Common myeloid progenitor, CD34-positive (primary cell): ENCODE data around the gene AUTS2.
A peak's percentile ranks its signal among the peaks of the same experiment; 100 is the strongest.

ENCODE experiments used
- CTCF ChIA-PET: fragments of 350-600 bp; sonication (Branson Sonifier 250); formaldehyde crosslinking; loops from one replicate; lab custom pipeline; 2021; ENCODE audit warnings: antibody characterized with exemption; lab: Charles Lee
- POLR2A ChIA-PET: fragments of 350-600 bp; sonication (Branson Sonifier 250); formaldehyde crosslinking; loops from one replicate; lab custom pipeline; 2021; ENCODE audit warnings: antibody characterized with exemption; lab: Charles Lee
- DNase-seq, 3 donors: peaks; one replicate each; pipeline versions ENCODE4 v3.0.0 to v3.0.0-alpha.2; 2013
- H3K27ac ChIP-seq, 2 experiments: 1 replicate in 1 of 2; 2 replicates in 1 of 2; pipeline ENCODE4 v1.7.0; 2013; ENCODE audit warnings: inconsistent platforms in 2 of 2, low read length in 2 of 2, mild to moderate bottlenecking in 2 of 2, low read depth in 1 of 2, moderate library complexity in 1 of 2; ENCODE audit not compliant: severe bottlenecking in 2 of 2, insufficient read depth in 1 of 2, poor library complexity in 1 of 2
- H3K27me3 ChIP-seq, 5 experiments: replicated peaks in 2 of 5; 1 replicate in 3 of 5; 2 replicates in 2 of 5; pipeline versions ENCODE4 v1.6.1 to v1.7.0; 2013; ENCODE audit warnings: low read length in 4 of 5, mild to moderate bottlenecking in 2 of 5, moderate library complexity in 2 of 5, inconsistent platforms in 1 of 5; ENCODE audit not compliant: insufficient read depth in 5 of 5, control insufficient read depth in 4 of 5
- H3K36me3 ChIP-seq, 4 experiments: 1 replicate in 2 of 4; 2 replicates in 2 of 4; pipeline versions ENCODE4 v1.6.1 to v1.7.0; 2013; ENCODE audit warnings: low read length in 3 of 4, control low read depth in 1 of 4, mild to moderate bottlenecking in 1 of 4; ENCODE audit not compliant: control insufficient read depth in 4 of 4, insufficient read depth in 4 of 4
- H3K4me1 ChIP-seq, 4 experiments: 1 replicate in 3 of 4; 2 replicates in 1 of 4; pipeline versions ENCODE4 v1.6.1 to v1.7.1; 2013; ENCODE audit warnings: low read length in 3 of 4, mild to moderate bottlenecking in 3 of 4, control low read depth in 1 of 4, inconsistent platforms in 1 of 4, moderate library complexity in 1 of 4; ENCODE audit not compliant: control insufficient read depth in 4 of 4, insufficient read depth in 4 of 4; ENCODE audit errors: control extremely low read depth in 1 of 4
- H3K4me3 ChIP-seq, 7 experiments: 1 replicate in 4 of 7; 2 replicates in 3 of 7; pipeline versions ENCODE4 v1.5.1 to v1.7.0; 2013; ENCODE audit warnings: mild to moderate bottlenecking in 7 of 7, low read length in 6 of 7, moderate library complexity in 6 of 7, inconsistent platforms in 2 of 7, low read depth in 2 of 7, control low read depth in 1 of 7; ENCODE audit not compliant: insufficient read depth in 4 of 7, control insufficient read depth in 1 of 7; ENCODE audit errors: extremely low read depth in 1 of 7
- H3K9me3 ChIP-seq, 5 experiments: 1 replicate in 4 of 5; 2 replicates in 1 of 5; pipeline versions ENCODE4 v1.6.1 to v1.7.1; 2013; ENCODE audit warnings: low read length in 4 of 5, mild to moderate bottlenecking in 2 of 5, inconsistent platforms in 1 of 5, low read depth in 1 of 5, moderate library complexity in 1 of 5; ENCODE audit not compliant: control insufficient read depth in 4 of 5, insufficient read depth in 2 of 5; ENCODE audit errors: control extremely low read depth in 1 of 5
- WGBS: methylation state at CpG from one replicate; pipeline ENCODE4 v1.1.5; 2013; ENCODE audit not compliant: insufficient coverage; 5-methylcytosine and 5-hydroxymethylcytosine counted together

The AUTS2 gene

DNA sequence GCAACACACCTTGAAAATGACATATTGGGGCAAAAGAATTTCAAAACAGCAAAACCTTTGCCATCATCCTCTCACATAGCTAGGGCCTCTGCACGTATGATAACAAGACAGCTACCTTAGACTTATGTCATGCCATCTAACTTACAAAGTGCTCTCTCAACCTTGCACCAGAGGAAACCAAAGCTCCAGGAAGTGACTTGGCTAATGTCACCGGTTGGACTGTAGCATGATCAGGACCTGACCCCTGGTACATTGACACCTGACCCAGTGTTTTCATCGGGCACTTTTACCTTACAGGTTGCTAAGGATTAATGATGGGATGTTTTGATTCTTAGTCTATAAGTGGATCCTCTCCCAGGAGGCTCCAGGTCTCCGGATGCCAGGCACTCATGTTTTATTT is 1003.8 kb downstream of the AUTS2 start:
- peaks cover 0 to 5% (median 2%) of the 10 kb centered on the region in 4 experiments for H3K36me3 ChIP-seq
- H3K27ac ChIP-seq, result no peak overlapping the region
- POLR2A ChIA-PET, result no interaction called here
- H3K4me3 ChIP-seq, result no peak overlapping the region
- H3K27me3 ChIP-seq, result peaks cover 0 to 5% (median 3%) of the 10 kb centered on the region in 5 experiments
- DNase-seq, result no peak
- no peaks in the 10 kb centered on the region for H3K4me1 ChIP-seq
- peaks cover 0 to 28% (median 10%) of the 10 kb centered on the region in 5 experiments for H3K9me3 ChIP-seq
- CTCF ChIA-PET, result no interaction called here
- 67% methylated on average over 3 of the region's 4 CpGs for WGBS

DNA sequence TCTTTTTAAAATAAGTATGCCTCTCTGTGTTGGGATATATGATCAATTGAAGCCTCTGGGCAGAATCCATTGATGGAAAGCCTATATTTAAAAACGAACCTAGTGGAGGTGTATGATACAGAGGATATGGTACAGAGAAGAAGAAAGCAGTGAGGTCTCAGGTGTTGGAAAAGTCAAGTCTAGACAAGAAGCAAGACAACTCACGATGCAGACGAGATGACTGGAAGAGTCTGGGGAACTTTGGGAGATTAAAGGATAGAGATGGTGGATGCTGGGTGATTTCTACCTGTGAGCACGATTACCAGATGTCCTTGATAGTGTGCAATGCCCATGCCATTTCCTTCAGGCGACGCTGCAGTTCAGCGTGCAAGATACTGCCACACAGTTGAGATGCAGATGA is 1009.0 kb downstream of the AUTS2 start:
- Histone ChIP-seq H3K4me3 (no peak overlapping the region), H3K27me3 (no peaks in the 10 kb centered on the region), H3K4me1 (no peaks in the 10 kb centered on the region), H3K36me3 (peaks cover 0 to 5% (median 2%) of the 10 kb centered on the region in 4 experiments), H3K9me3 (peaks cover 0 to 14% (median 3%) of the 10 kb centered on the region in 5 experiments), H3K27ac (no peak overlapping the region)
- DNase-seq, result no peak
- WGBS, result 95% methylated on average over 4 of the region's 7 CpGs
- POLR2A ChIA-PET, result no interaction called here
- CTCF ChIA-PET, result interaction anchor here (1.2 kb wide), 1 partner anchor 13 kb away, joined by 3 read pairs; no protein-coding TSS in a partner anchor

DNA sequence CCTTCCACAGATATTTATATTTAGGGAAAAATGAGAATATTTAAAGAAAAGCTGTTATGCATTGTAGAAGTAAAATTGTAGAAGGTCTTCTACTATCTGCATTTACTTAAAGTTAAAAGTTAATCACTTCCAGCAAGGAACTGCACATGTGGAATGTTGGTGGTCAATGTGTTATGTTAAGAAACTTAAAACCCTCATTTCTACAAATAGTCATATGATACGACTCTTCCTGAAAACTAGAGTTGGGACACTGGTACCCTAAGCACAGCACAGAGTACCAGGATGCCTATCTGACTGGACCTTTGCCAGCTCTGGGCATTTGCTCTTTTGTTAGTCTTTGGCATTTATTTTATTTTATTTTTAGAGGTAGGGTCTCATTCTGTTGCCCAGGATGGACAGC is 1009.5 kb downstream of the AUTS2 start:
- DNase-seq, result no peak
- Histone ChIP-seq H3K4me1 (no peaks in the 10 kb centered on the region), H3K27me3 (no peaks in the 10 kb centered on the region), H3K4me3 (no peak overlapping the region), H3K27ac (no peak overlapping the region), H3K9me3 (peaks cover 0 to 14% (median 3%) of the 10 kb centered on the region in 5 experiments), H3K36me3 (peaks cover 0 to 5% (median 2%) of the 10 kb centered on the region in 4 experiments)
- no CpG with 5 or more reads among the region's 1 CpG for WGBS
- ChIA-PET POLR2A (no interaction called here), CTCF (no interaction called here)

DNA sequence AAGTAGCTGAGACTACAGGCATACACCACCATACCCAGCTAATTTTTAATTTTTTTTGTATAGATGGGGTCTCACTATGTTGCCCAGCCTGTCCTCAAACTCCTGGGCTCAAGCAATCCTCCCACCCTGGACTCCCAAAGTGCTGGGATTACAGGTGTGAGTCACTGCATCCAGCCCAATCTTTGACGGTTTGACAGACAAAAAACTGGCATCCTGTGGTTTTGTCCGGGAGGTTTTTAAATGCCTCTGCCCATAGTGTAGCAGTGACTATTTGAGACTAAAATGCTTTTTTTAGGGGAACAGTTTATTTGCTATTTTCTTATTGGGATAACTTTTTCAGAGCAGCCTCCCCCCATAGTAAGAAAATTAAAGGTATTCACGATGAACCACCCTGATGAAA is 1010.0 kb downstream of the AUTS2 start:
- no peak overlapping the region for H3K27ac ChIP-seq
- ChIA-PET CTCF (no interaction called here), POLR2A (no interaction called here)
- peaks cover 0 to 3% (median under 1%) of the 10 kb centered on the region in 4 experiments for H3K36me3 ChIP-seq
- H3K4me3 ChIP-seq, result no peak overlapping the region
- DNase-seq, result no peak
- H3K27me3 ChIP-seq, result no peaks in the 10 kb centered on the region
- peaks cover 0 to 12% (median 3%) of the 10 kb centered on the region in 5 experiments for H3K9me3 ChIP-seq
- no peaks in the 10 kb centered on the region for H3K4me1 ChIP-seq
- 80% methylated on average over 2 of the region's 3 CpGs for WGBS

DNA sequence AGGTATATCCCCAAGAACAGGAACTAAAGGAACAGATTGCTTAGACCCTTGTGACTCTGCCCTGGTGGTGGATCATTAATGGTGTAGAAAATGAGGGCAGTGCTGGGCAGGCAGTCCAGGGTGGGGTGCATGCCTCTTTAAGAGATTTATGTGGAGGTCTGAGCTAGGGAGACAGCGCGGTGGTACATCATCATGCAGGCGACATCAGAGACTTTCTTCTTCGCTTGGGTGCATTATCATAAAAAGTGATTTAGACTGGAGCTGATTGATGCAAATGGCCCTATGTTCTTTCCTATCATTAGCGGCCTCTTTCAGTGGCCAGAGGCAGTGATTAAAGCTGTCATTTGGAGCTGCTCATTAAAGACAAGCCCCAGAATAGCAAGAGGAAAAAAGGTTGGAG is 1014.5 kb downstream of the AUTS2 start:
- H3K27ac ChIP-seq, result no peak overlapping the region
- no peak for DNase-seq
- no peak overlapping the region for H3K4me3 ChIP-seq
- H3K36me3 ChIP-seq, result no peaks in the 10 kb centered on the region
- no peaks in the 10 kb centered on the region for H3K4me1 ChIP-seq
- ChIA-PET POLR2A (no interaction called here), CTCF (interaction anchor here (0.8 kb wide), 1 partner anchor 17 kb away, joined by 3 read pairs; no protein-coding TSS in a partner anchor)
- H3K9me3 ChIP-seq, result no peaks in the 10 kb centered on the region
- H3K27me3 ChIP-seq, result no peaks in the 10 kb centered on the region
- WGBS, result 100% methylated on average over 4 of the region's 5 CpGs

DNA sequence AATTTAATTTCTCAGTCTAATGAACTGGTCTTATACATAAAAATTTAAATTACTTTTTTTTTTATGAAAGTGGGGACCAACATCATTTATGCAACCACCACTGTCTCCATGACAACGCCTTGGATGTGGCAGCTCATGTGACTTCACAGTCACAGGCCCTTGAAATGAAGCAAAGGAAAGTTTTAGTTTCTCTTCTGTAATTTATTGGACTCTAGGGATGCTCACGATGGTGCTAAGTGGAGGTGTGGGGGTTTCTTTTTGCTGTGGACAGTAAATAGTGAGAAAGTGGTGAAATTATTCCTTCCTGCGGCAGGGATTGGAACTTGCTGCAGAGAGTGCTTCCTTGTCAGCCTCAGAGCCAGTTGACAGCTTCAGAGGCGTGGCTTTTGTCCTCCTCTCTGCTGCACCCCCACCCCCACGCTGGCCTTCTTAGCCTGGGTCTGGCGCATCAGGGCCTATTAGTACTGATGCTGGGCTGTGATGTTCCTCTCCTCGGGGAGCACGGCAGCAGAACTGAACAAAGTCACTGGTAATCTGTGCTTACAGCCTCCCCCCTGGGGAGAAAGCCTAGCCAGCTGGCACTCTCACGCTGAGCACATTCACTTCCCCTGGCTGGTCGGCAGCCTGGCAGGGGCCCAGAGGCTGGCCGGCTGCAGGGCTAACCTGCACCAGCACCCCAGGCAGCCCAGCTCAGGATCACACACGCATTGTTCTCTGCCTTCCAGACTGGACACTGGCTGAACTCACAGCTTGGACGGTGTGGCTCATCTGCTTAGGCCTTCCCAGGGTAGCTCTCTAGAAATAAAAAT is 1016.2 kb downstream of the AUTS2 start:
- no peaks in the 10 kb centered on the region for H3K4me1 ChIP-seq
- H3K27ac ChIP-seq, result no peak overlapping the region
- POLR2A ChIA-PET, result interaction anchor here (0.6 kb wide), 1 partner anchor 304 kb away, joined by 7 read pairs; no protein-coding TSS in a partner anchor
- peak in 2 of 3 donors; percentile 22 to 39 for DNase-seq
- CTCF ChIA-PET, result no interaction called here
- H3K9me3 ChIP-seq, result no peaks in the 10 kb centered on the region
- H3K4me3 ChIP-seq, result no peak overlapping the region
- WGBS, result 71% methylated on average over 11 of the region's 13 CpGs
- no peaks in the 10 kb centered on the region for H3K27me3 ChIP-seq
- no peaks in the 10 kb centered on the region for H3K36me3 ChIP-seq

DNA sequence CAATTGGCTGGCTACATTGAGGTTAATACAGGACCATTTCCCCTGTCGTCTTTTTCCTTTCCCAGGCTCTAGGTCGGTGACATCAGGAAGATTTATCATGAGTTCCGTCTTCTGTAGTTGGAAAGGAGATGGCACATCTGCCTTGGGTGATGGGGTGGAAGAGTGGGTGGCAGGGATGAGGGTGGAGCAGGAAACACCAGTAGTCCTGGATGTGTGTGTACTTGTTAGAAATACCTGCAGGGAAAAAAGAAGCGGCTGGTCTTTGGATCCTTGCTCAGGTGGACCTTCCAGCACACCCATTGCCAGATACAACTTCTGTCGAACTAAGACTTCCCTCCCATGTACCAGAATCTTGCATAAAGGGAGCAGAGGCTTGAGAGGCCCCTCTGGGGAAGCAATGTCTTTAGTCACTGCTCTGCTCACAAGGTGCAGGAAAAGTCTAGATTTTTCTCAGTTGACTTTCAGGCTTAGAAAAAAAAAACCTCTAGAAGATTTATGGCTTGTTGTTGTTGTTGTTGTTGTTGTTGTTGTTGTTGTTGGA is 1016.9 kb downstream of the AUTS2 start:
- ChIA-PET CTCF (no interaction called here), POLR2A (no interaction called here)
- no peak for DNase-seq
- no peaks in the 10 kb centered on the region for H3K4me1 ChIP-seq
- H3K4me3 ChIP-seq, result no peak overlapping the region
- H3K36me3 ChIP-seq, result no peaks in the 10 kb centered on the region
- no peaks in the 10 kb centered on the region for H3K9me3 ChIP-seq
- no peaks in the 10 kb centered on the region for H3K27me3 ChIP-seq
- no peak overlapping the region for H3K27ac ChIP-seq
- 100% methylated on average over 2 of the region's 5 CpGs for WGBS
